Renal pelvis (tissue), 4 donors: ENCODE data around the gene TAS2R30. TPM values are rescaled to one million over a fixed set of nuclear protein-coding genes. Genes with fewer than 3 reads are reported as not detected.
"Not testable (repeated sequence)": the region's sequence is repeated elsewhere in the genome, so short reads cannot be mapped to it uniquely, and the experiment has no call there.

Experiments
- DNase-seq: peaks from one replicate; pipeline ENCODE4 v3.0.0-alpha.2; 2013
- polyA plus RNA-seq, 3 donors: library from polyadenylated mRNA; unstranded; fragments of 120-200 nt; gene quantifications; one replicate each; pipeline ENCODE4 v1.2.1, GENCODE V29; 2013; ENCODE audit not compliant: insufficient read length in 3 of 3

TAS2R30 gene
- polyA plus RNA-seq, 3 donors = 0.16 to 0.22 (median 0.22) TPM

DNA sequence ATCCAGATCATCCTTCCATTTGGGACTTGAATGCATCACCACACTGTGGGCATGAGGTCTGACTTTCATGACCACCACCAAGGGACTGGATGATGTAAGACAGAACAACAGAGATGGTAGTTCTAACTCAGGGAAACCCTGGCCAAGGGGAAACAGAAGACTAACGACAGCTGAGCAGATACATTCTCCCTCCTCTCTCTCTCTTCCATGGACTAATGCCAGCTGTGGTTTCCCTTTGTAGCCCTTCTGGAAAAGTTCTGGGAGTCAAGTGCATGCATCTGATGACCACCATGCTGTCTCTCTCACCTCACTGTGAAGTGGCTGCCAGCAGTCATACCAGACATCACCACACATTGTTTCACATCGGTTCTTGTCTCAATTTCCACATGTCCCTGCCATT lies 3.4 kb downstream of the TAS2R30 start:
- no peak for DNase-seq

GRCh38 chr12:11130382-11130781 lies 4.1 kb downstream of the TAS2R30 start:
- DNase-seq = no peak

GRCh38 chr12:11114130-11114529 lies 20.3 kb downstream of the TAS2R30 start:
- DNase-seq = not testable (repeated sequence)

GRCh38 chr12:11111213-11111612 lies 23.2 kb downstream of the TAS2R30 start:
- not testable (repeated sequence) for DNase-seq

DNA sequence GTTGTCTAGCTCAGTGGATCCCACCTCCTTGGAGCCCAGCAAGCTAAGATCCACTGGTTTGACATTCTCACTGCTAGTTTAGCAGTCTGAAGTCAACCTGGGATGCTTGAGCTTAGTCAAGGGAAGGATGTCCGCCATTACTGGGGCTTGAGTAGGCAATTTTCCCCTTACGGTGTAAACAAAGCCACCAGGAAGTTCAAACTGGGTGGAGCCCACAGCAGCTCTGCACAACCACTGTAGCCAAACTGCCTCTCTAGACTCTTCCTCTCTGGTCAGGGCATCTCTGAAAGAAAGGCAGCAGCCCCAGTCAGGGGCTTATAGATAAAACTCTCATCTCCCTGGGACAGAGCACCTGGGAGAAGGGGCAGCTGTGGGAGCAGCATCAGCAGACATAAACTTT lies 25.6 kb downstream of the TAS2R30 start:
- no peak for DNase-seq

DNA sequence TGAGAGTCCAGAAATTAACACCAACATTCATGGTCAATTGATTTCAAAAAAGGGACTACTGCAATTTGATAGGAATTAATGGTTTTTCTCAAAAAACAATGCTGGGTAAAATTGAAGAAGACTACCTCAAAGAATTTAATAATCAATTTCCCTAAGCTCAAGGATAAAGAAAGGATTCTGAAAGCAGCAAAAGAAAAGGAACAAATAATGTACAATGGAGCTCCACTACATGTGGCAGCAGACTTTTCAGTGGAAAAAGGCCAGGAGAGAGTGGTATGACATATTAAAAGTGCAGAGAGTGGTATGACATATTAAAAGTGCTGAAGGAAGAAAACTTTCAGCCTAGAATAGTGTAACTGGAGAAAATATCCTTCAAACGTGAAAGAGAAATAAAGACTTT lies 26.7 kb downstream of the TAS2R30 start:
- DNase-seq = no peak

DNA sequence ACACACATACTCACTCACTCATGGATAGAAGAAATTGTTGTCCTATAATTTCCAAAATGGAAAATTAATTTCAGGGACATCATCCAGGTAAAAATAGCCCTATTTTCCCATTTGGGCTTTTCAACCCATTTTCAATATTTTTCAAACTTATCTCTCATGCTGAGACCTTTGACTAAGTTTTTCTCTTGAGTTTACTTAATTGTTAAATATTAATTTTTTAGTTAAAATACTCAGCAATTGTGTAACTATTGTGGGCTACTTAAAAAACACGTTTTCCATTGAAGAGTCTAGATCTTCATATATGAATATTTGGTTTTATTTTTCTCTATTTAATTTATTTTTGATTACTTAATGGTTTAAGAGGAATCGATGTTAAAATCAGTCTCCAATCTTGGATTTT lies 28.2 kb downstream of the TAS2R30 start:
- DNase-seq = no peak

DNA sequence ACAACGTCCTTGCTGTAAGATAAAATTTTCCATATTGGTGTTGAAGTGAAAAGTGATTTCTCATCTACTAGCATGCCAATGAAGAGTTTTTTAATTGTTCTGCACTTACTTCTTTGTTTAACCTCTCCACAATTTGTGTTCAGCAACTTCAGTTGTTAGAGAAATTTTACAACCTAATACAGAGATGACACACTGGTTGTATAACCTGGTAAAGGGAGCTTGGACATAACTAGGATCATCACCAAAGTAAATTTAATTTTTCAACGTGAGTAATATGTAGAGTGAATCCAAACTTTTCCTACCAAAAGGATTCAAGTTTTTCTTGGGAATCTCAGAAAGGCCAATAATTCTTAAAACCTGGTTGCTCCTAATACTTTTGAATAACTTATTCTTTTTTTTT lies 28.9 kb downstream of the TAS2R30 start:
- no peak for DNase-seq

GRCh38 chr12:11094910-11095309 lies 39.5 kb downstream of the TAS2R30 start:
- not testable (repeated sequence) for DNase-seq

- no peak for DNase-seq
Measured at GRCh38 chr12:11092128-11092527, 42.3 kb downstream of the TAS2R30 start, which contains the start of gene TAS2R43. Gene TAS2R43 (minus strand): TSS chr12:11092313. CDS start chr12:11092229, 84 bp downstream.

DNA sequence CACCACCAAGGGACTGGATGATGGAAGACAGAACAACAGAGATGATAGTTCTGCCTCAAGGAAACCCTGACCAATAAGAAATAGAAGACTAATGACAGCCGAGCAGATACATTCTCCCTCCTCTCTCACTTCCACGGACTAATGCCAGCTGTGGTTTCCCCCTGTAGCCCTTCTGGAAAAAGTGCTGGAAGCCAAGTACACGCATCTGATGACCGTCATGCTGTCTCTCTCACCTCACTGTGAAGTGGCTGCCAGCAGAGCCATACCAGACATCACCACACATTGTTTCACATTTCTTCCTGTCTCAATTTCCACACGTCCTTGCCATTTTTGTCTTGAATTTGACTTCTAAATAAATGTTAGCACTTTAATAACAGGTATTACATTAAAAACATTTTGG lies 45.2 kb downstream of the TAS2R30 start:
- DNase-seq = no peak

- DNase-seq = no peak
Measured at GRCh38 chr12:11085419-11085818, 49.0 kb downstream of the TAS2R30 start.

Other genes with a start within 250 kb of the TAS2R30 start
- gene TAS2R13, start 225.1 kb downstream of the TAS2R30 start, polyA plus RNA-seq = under 1 TPM; 0.10 to 0.25 (median 0.13) TPM
- gene PRH2, start 205.4 kb downstream of the TAS2R30 start, polyA plus RNA-seq = under 1 TPM; 0.37 to 0.43 (median 0.40) TPM
- gene TAS2R14, start 195.4 kb downstream of the TAS2R30 start, polyA plus RNA-seq = 1 to 10 TPM; 2.6 to 5.3 (median 5.1) TPM
- under 1 TPM; 0.09 to 0.24 (median 0.18) TPM for gene TAS2R50, start 147.7 kb downstream of the TAS2R30 start, polyA plus RNA-seq
- gene TAS2R20, start 136.3 kb downstream of the TAS2R30 start, polyA plus RNA-seq = 1 to 10 TPM in 2 of 3 donors, under 1 TPM in 1; 0.85 to 2.8 (median 2.5) TPM
- gene TAS2R19, start 112.0 kb downstream of the TAS2R30 start, polyA plus RNA-seq = 1 to 10 TPM; 1.4 to 1.6 (median 1.5) TPM
- gene TAS2R31, start 103.2 kb downstream of the TAS2R30 start, polyA plus RNA-seq = 1 to 10 TPM in 2 of 3 donors, under 1 TPM in 1; 0.88 to 2.0 (median 2.0) TPM
- under 1 TPM in 2 of 3 donors, not detected in 1; 0.14 to 0.19 TPM for gene TAS2R46, start 72.3 kb downstream of the TAS2R30 start, polyA plus RNA-seq
- gene TAS2R43, start 42.3 kb downstream of the TAS2R30 start, polyA plus RNA-seq = under 1 TPM; 0.30 to 0.65 (median 0.33) TPM
- 10 to 100 TPM; 16.9 to 18.0 (median 17.3) TPM for gene SMIM10L1, start 36.5 kb upstream of the TAS2R30 start, polyA plus RNA-seq
- gene TAS2R42, start 52.3 kb upstream of the TAS2R30 start, polyA plus RNA-seq = under 1 TPM in 1 of 3 donors, not detected in 2; 0.33 TPM
- under 1 TPM in 2 of 3 donors, not detected in 1; 0.13 to 0.19 TPM for gene PRB3, start 135.1 kb upstream of the TAS2R30 start, polyA plus RNA-seq
- gene PRB4, start 175.8 kb upstream of the TAS2R30 start, polyA plus RNA-seq = not detected